Measurements from ENCODE around the gene SH3PXD2A. TPM values are rescaled to one million over a fixed set of nuclear protein-coding genes. Genes with fewer than 3 reads are reported as not detected.
A peak's percentile ranks its signal among the peaks of the same experiment; 100 is the strongest.
"Not testable (repeated sequence)": the region's sequence is repeated elsewhere in the genome, so short reads cannot be mapped to it uniquely, and the experiment has no call there.

Gene SH3PXD2A
- total RNA-seq, 1 experiment from 2014 or later = 6.8 TPM

- Histone ChIP-seq H3K27me3 (ENCODE audit: control insufficient read depth, insufficient read depth, low read length) (no peaks in the 10 kb centered on the region), H3K36me3 (replicated peaks; ENCODE audit: control insufficient read depth, insufficient read depth, low read length) (no peaks in the 10 kb centered on the region; the same call in 1 of the 2 replicates), H3K4me3 (ENCODE audit: insufficient read depth, low read depth, low read length) (no peak overlapping the region)
- peak; percentile 62 for DNase-seq
Measured at GRCh38 chr10:103781329-103782061, 73.9 kb downstream of the SH3PXD2A start.

- DNase-seq = no peak
- no peaks in the 10 kb centered on the region for H3K27me3 ChIP-seq (ENCODE audit: control insufficient read depth, insufficient read depth, low read length)
Measured at GRCh38 chr10:103780242-103781149, 74.9 kb downstream of the SH3PXD2A start.

GRCh38 chr10:103778358-103779139 lies 76.8 kb downstream of the SH3PXD2A start:
- Histone ChIP-seq H3K36me3 (replicated peaks; ENCODE audit: control insufficient read depth, insufficient read depth, low read length) (no peaks in the 10 kb centered on the region; the same call in 1 of the 2 replicates), H3K27me3 (ENCODE audit: control insufficient read depth, insufficient read depth, low read length) (no peaks in the 10 kb centered on the region), H3K4me3 (ENCODE audit: insufficient read depth, low read depth, low read length) (no peak overlapping the region)
- no peak for DNase-seq

More at GRCh38 chr10:103780242-103781149, 74.9 kb downstream of the SH3PXD2A start:
- Histone ChIP-seq H3K4me3 (ENCODE audit: insufficient read depth, low read depth, low read length) (no peak overlapping the region), H3K36me3 (replicated peaks; ENCODE audit: control insufficient read depth, insufficient read depth, low read length) (no peaks in the 10 kb centered on the region; the same call in 1 of the 2 replicates)

GRCh38 chr10:103776878-103777591 lies 78.3 kb downstream of the SH3PXD2A start:
- Histone ChIP-seq H3K27me3 (ENCODE audit: control insufficient read depth, insufficient read depth, low read length) (no peaks in the 10 kb centered on the region), H3K4me3 (ENCODE audit: insufficient read depth, low read depth, low read length) (no peak overlapping the region), H3K36me3 (replicated peaks; ENCODE audit: control insufficient read depth, insufficient read depth, low read length) (no peaks in the 10 kb centered on the region; the same call in 1 of the 2 replicates)
- DNase-seq = no peak

GRCh38 chr10:103775776-103776175 lies 79.6 kb downstream of the SH3PXD2A start:
- H3K27me3 ChIP-seq (ENCODE audit: control insufficient read depth, insufficient read depth, low read length) = no peaks in the 10 kb centered on the region
- H3K36me3 ChIP-seq (replicated peaks; ENCODE audit: control insufficient read depth, insufficient read depth, low read length) = no peaks in the 10 kb centered on the region
- no peak for DNase-seq
- no peak overlapping the region for H3K4me3 ChIP-seq (ENCODE audit: insufficient read depth, low read depth, low read length)

- DNase-seq = not testable (repeated sequence)
Measured at GRCh38 chr10:103772846-103773245, 82.5 kb downstream of the SH3PXD2A start.

GRCh38 chr10:103772096-103772845 lies 83.1 kb downstream of the SH3PXD2A start:
- peak; percentile 93 for DNase-seq
- H3K27me3 ChIP-seq (ENCODE audit: control insufficient read depth, insufficient read depth, low read length) = no peaks in the 10 kb centered on the region
- H3K36me3 ChIP-seq (replicated peaks; ENCODE audit: control insufficient read depth, insufficient read depth, low read length) = no peaks in the 10 kb centered on the region
- H3K4me3 ChIP-seq (ENCODE audit: insufficient read depth, low read depth, low read length) = peak overlapping the region; percentile 52

More at GRCh38 chr10:103772846-103773245, 82.5 kb downstream of the SH3PXD2A start:
- not testable (repeated sequence) for H3K36me3 ChIP-seq (replicated peaks; ENCODE audit: control insufficient read depth, insufficient read depth, low read length); H3K27me3 ChIP-seq (ENCODE audit: control insufficient read depth, insufficient read depth, low read length)
- peak overlapping the region; percentile 52; the same call in 1 of the 2 replicates for H3K4me3 ChIP-seq (ENCODE audit: insufficient read depth, low read depth, low read length)

GRCh38 chr10:103770139-103770538 lies 85.2 kb downstream of the SH3PXD2A start:
- Histone ChIP-seq H3K27me3 (ENCODE audit: control insufficient read depth, insufficient read depth, low read length) (no peaks in the 10 kb centered on the region), H3K4me3 (ENCODE audit: insufficient read depth, low read depth, low read length) (no peak overlapping the region), H3K36me3 (replicated peaks; ENCODE audit: control insufficient read depth, insufficient read depth, low read length) (no peaks in the 10 kb centered on the region)
- no peak for DNase-seq

GRCh38 chr10:103769176-103769575 lies 86.2 kb downstream of the SH3PXD2A start:
- DNase-seq = no peak
- no peaks in the 10 kb centered on the region for H3K27me3 ChIP-seq (ENCODE audit: control insufficient read depth, insufficient read depth, low read length)
- no peak overlapping the region for H3K4me3 ChIP-seq (ENCODE audit: insufficient read depth, low read depth, low read length)
- H3K36me3 ChIP-seq (replicated peaks; ENCODE audit: control insufficient read depth, insufficient read depth, low read length) = no peaks in the 10 kb centered on the region

- Histone ChIP-seq H3K36me3 (replicated peaks; ENCODE audit: control insufficient read depth, insufficient read depth, low read length) (no peaks in the 10 kb centered on the region), H3K4me3 (ENCODE audit: insufficient read depth, low read depth, low read length) (no peak overlapping the region), H3K27me3 (ENCODE audit: control insufficient read depth, insufficient read depth, low read length) (no peaks in the 10 kb centered on the region)
- DNase-seq = no peak
Measured at GRCh38 chr10:103768345-103768744, 87.0 kb downstream of the SH3PXD2A start.

GRCh38 chr10:103767756-103768155 lies 87.6 kb downstream of the SH3PXD2A start:
- no peaks in the 10 kb centered on the region for H3K36me3 ChIP-seq (replicated peaks; ENCODE audit: control insufficient read depth, insufficient read depth, low read length)
- no peaks in the 10 kb centered on the region for H3K27me3 ChIP-seq (ENCODE audit: control insufficient read depth, insufficient read depth, low read length)
- no peak for DNase-seq
- no peak overlapping the region for H3K4me3 ChIP-seq (ENCODE audit: insufficient read depth, low read depth, low read length)

- no peak for DNase-seq
- Histone ChIP-seq H3K4me3 (ENCODE audit: insufficient read depth, low read depth, low read length) (no peak overlapping the region), H3K36me3 (replicated peaks; ENCODE audit: control insufficient read depth, insufficient read depth, low read length) (no peaks in the 10 kb centered on the region), H3K27me3 (ENCODE audit: control insufficient read depth, insufficient read depth, low read length) (no peaks in the 10 kb centered on the region)
Measured at GRCh38 chr10:103766751-103767505, 88.4 kb downstream of the SH3PXD2A start.

GRCh38 chr10:103765981-103766380 lies 89.4 kb downstream of the SH3PXD2A start:
- Histone ChIP-seq H3K36me3 (replicated peaks; ENCODE audit: control insufficient read depth, insufficient read depth, low read length) (no peaks in the 10 kb centered on the region), H3K4me3 (ENCODE audit: insufficient read depth, low read depth, low read length) (no peak overlapping the region), H3K27me3 (ENCODE audit: control insufficient read depth, insufficient read depth, low read length) (no peaks in the 10 kb centered on the region)
- no peak for DNase-seq
